ENCODE measurements around the gene SEC14L3. TPM values are rescaled to one million over a fixed set of nuclear protein-coding genes. Genes with fewer than 3 reads are reported as not detected.

SEC14L3 gene
- total and polyA plus RNA-seq, 10 of the 15 experiments (the other 5 are each of a cell fraction or from before 2014, with no cell fraction given): 0.03 TPM; not detected in 9

DNA sequence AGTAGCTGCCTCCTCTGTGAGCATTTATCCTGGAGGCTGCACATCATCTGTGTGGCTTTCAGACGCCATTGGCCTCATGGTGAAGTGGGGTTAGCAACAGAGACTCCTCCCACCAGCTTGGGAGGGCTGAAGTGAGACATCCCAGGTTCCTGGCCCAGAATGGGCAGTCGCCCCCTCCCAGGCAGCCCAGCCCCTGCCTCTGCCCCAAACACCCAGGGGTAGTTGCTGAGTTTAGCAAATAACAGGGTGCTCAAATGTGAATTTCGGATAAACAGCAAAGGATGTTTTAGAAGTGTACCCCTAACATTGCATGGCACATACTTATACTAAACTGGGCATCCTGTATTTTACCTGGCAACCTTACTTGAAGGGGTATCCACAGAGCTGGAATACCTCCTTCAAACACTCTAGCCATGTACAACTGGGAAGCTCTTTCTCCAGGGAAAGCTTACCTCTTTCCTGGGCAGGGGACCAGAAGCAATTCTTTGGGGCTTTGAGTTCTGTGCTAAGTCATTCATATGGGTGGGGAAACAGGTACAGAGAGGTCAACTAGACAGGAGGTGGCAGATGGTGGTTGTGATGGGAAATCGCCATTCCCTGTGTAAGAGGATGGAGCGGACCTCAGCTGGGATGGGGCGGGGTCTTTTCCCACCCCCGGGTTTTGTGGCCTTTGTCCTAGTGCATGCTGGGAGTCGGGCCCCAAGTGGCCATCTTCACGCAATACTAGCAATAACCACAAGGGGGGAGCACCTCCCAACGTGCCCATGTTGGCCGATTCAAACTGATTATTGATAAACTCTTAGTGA is 27.0 kb downstream of the SEC14L3 start:
- Histone ChIP-seq H3K27me3 (replicated peaks in 1 of 2; ENCODE audit: control insufficient read depth in 2 of 2, insufficient read depth in 2 of 2, low read length in 1 of 2) (no peaks in the 10 kb centered on the region), H3K4me1 (ENCODE audit: control insufficient read depth, insufficient read depth, low read length) (peaks cover 11% of the 10 kb centered on the region), H4K20me1 (ENCODE audit: control insufficient read depth, insufficient read depth) (no peaks in the 10 kb centered on the region), H2AFZ (ENCODE audit: control insufficient read depth, low read depth, low read length) (peak overlapping the region; percentile 68), H3K79me2 (ENCODE audit: control insufficient read depth, insufficient read depth, low read length) (no peaks in the 10 kb centered on the region), H3K27ac (ENCODE audit: control insufficient read depth, insufficient read depth) (no peak overlapping the region), H3K36me3 (ENCODE audit: control insufficient read depth in 2 of 2, insufficient read depth in 2 of 2, low read length in 1 of 2) (no peaks in the 10 kb centered on the region), H3K9me3 (replicated peaks; ENCODE audit: control insufficient read depth, insufficient read depth, low read length) (no peaks in the 10 kb centered on the region), H3K4me3 (no peak overlapping the region), H3K4me2 (ENCODE audit: control insufficient read depth, insufficient read depth) (0 out of 2 replicates have a peak overlapping the region, but pooled peaks have one; percentile 40), H3K9ac (ENCODE audit: control insufficient read depth, insufficient read depth, low read length) (no peak overlapping the region)
- peak; percentile 78 for ATAC-seq
- SMC1A ChIA-PET (ENCODE audit: uncharacterized antibody, unreplicated experiment): interaction anchor here (0.8 to 3.3 kb wide), 11 partner anchors 12 to 157 kb away, joined by 3 to 11 read pairs (median 5); no protein-coding TSS in a partner anchor
- in situ Hi-C loops (cut with MboI) (loop anchor here (10.0 kb wide), 1 partner anchor 310 kb away; no protein-coding TSS in a partner anchor), intact Hi-C loops (cut with micrococcal nuclease; ENCODE audit: unreplicated experiment) (loop anchor here (1.0 to 5.0 kb wide), 2 partner anchors 40 to 157 kb away; no protein-coding TSS in a partner anchor)
- RAD21 ChIA-PET (ENCODE audit: unreplicated experiment): interaction anchor here (1.1 to 3.4 kb wide), 7 partner anchors 20 to 310 kb away, joined by 3 to 16 read pairs (median 7); partner anchors contain the start of genes MTFP1 and TCN2
- 2% methylated on average over 11 of the region's 11 CpGs for WGBS (ENCODE audit: insufficient coverage, insufficient replicate concordance, low lambda C conversion rate, missing lambda C conversion rate)
- CTCF ChIA-PET: interaction anchor here (0.7 to 3.7 kb wide), 25 partner anchors 9 to 714 kb away, joined by 3 to 24 read pairs (median 4); partner anchors contain the start of genes MTFP1 and SEC14L2
- POLR2A ChIA-PET: interaction anchor here (0.6 to 1.6 kb wide), 3 partner anchors 19 to 55 kb away, joined by 3 to 5 read pairs (median 3); partner anchors contain the start of gene MTFP1
- FAIRE-seq: no peak
- BruUV-seq (replicated peaks): no TSS peak
- no peak for DNase-seq (ENCODE audit: low read depth, low spot score)
- TF ChIP-seq POU2F2 (IDR thresholded peaks at IDR 0.05; ENCODE audit: borderline replicate concordance, low read depth, low read length) (peak; percentile 20; the same call in 1 of the 3 replicates), TAF1 (IDR thresholded peaks at IDR 0.05; ENCODE audit: borderline replicate concordance, low read depth, low read length) (no peak), NFXL1 (IDR thresholded peaks at IDR 0.05; ENCODE audit: borderline replicate concordance) (no peak), SMC3 (IDR thresholded peaks at IDR 0.05; ENCODE audit: borderline replicate concordance, low read length) (peak; percentile 56; the same call in 1 of the 2 replicates), CHD4 (IDR thresholded peaks at IDR 0.05) (no peak), RAD51 (IDR thresholded peaks at IDR 0.05) (no peak), KLF5 (IDR thresholded peaks at IDR 0.05; ENCODE audit: partially characterized antibody) (no peak), IKZF1 (conservative IDR thresholded peaks at IDR 0.05) (0 out of 2 replicates have a peak, but pooled peaks have one; percentile 32), JUNB (IDR thresholded peaks at IDR 0.05) (no peak), BACH1 (IDR thresholded peaks at IDR 0.05; ENCODE audit: borderline replicate concordance) (peak; percentile 18; the same call in 1 of the 2 replicates), ZBED1 (IDR thresholded peaks at IDR 0.05; ENCODE audit: borderline replicate concordance) (peak; percentile 72), RAD21 (IDR thresholded peaks at IDR 0.05; ENCODE audit: insufficient read depth, low read depth, low read length) (peak; percentile 80), PML (IDR thresholded peaks at IDR 0.05; ENCODE audit: low read length) (peak; percentile 73; the same call in 1 of the 2 replicates)
- TF ChIP-seq, protein P1, sequence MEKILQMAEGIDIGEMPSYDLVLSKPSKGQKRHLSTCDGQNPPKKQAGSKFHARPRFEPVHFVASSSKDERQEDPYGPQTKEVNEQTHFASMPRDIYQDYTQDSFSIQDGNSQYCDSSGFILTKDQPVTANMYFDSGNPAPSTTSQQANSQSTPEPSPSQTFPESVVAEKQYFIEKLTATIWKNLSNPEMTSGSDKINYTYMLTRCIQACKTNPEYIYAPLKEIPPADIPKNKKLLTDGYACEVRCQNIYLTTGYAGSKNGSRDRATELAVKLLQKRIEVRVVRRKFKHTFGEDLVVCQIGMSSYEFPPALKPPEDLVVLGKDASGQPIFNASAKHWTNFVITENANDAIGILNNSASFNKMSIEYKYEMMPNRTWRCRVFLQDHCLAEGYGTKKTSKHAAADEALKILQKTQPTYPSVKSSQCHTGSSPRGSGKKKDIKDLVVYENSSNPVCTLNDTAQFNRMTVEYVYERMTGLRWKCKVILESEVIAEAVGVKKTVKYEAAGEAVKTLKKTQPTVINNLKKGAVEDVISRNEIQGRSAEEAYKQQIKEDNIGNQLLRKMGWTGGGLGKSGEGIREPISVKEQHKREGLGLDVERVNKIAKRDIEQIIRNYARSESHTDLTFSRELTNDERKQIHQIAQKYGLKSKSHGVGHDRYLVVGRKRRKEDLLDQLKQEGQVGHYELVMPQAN (conservative IDR thresholded peaks at IDR 0.05): no peak
- TF ChIP-seq, protein P2, sequence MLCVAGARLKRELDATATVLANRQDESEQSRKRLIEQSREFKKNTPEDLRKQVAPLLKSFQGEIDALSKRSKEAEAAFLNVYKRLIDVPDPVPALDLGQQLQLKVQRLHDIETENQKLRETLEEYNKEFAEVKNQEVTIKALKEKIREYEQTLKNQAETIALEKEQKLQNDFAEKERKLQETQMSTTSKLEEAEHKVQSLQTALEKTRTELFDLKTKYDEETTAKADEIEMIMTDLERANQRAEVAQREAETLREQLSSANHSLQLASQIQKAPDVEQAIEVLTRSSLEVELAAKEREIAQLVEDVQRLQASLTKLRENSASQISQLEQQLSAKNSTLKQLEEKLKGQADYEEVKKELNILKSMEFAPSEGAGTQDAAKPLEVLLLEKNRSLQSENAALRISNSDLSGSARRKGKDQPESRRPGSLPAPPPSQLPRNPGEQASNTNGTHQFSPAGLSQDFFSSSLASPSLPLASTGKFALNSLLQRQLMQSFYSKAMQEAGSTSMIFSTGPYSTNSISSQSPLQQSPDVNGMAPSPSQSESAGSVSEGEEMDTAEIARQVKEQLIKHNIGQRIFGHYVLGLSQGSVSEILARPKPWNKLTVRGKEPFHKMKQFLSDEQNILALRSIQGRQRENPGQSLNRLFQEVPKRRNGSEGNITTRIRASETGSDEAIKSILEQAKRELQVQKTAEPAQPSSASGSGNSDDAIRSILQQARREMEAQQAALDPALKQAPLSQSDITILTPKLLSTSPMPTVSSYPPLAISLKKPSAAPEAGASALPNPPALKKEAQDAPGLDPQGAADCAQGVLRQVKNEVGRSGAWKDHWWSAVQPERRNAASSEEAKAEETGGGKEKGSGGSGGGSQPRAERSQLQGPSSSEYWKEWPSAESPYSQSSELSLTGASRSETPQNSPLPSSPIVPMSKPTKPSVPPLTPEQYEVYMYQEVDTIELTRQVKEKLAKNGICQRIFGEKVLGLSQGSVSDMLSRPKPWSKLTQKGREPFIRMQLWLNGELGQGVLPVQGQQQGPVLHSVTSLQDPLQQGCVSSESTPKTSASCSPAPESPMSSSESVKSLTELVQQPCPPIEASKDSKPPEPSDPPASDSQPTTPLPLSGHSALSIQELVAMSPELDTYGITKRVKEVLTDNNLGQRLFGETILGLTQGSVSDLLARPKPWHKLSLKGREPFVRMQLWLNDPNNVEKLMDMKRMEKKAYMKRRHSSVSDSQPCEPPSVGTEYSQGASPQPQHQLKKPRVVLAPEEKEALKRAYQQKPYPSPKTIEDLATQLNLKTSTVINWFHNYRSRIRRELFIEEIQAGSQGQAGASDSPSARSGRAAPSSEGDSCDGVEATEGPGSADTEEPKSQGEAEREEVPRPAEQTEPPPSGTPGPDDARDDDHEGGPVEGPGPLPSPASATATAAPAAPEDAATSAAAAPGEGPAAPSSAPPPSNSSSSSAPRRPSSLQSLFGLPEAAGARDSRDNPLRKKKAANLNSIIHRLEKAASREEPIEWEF (IDR thresholded peaks at IDR 0.05; ENCODE audit: insufficient replicate concordance, low read depth, low read length): peak; percentile 60

Data from GM12878 (cell line).